ENCODE measurements around the gene SHISA8.

Gene SHISA8

GRCh38 chr22:41913040-41913719 is 1.7 kb downstream of the SHISA8 start:
- no peak for DNase-seq

DNA sequence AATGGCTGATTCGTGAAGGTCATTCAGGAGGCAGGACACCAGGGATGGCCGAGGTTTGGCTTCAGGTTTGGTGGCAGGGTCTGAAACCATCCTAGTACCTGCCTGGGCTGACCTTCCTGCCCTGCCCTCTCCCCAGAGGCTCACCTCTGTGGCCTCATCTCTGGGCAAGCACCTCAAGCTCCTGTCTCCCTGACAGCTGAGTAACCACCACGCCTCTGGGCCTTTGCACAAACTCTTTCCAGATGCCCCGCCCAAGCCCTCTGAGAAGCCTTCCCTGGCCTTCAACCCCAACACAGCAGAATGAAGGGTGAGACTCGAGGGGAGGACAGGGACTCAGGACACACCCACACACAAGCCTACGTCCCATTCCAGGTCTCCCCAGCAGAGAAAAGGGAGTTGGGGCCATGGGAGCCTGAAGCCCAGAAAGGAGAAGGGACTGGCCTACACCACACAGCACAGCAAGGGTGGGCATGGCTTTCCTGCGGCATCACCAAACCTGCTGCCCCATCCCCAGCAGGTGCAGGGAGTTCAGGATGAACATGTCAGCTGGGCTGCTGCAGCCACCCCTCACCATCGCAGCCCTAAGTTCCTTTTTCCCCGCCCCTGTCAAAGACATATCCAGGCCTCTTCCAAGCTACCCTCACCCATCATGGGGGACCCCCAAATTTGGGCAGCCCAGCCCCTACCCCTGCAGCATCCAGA is 2.4 kb downstream of the SHISA8 start:
- no peak for DNase-seq

DNA sequence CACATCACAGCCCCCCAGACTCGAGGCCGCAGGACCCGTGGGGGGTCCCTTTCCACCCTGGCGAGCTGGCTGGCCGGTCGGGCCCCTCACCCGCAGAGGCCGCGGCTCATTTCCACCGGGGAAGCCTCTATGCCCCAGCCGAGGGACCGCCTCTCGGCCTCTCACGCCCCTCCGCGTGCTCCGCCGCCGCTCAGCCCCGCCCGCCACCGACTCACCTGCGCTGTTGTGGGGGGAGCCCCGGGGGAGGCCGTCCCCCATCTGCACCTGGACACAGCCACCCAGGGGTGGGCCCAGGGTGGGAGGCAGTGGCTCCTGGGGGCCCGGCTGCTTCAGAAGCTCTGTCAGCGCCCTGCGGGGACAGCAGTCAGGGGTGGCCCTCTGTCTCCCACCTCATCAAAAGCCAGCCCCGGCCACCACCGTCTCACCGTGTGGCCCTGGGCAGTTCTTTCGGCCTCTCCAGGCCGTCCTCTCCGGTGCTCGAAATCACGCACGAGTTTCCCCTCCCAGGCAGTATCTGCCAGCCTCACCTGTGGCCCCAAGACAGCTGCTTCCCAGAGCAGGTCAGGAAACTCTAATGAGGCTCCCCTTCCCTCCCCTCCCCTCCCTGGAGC is 3.8 kb downstream of the SHISA8 start:
- no peak for DNase-seq

- no peak for DNase-seq
Observed at GRCh38 chr22:41910050-41911000, 4.5 kb downstream of the SHISA8 start.

GRCh38 chr22:41909310-41910049 is 5.4 kb downstream of the SHISA8 start:
- no peak for DNase-seq

GRCh38 chr22:41908411-41909309 is 6.2 kb downstream of the SHISA8 start:
- no peak for DNase-seq

DNA sequence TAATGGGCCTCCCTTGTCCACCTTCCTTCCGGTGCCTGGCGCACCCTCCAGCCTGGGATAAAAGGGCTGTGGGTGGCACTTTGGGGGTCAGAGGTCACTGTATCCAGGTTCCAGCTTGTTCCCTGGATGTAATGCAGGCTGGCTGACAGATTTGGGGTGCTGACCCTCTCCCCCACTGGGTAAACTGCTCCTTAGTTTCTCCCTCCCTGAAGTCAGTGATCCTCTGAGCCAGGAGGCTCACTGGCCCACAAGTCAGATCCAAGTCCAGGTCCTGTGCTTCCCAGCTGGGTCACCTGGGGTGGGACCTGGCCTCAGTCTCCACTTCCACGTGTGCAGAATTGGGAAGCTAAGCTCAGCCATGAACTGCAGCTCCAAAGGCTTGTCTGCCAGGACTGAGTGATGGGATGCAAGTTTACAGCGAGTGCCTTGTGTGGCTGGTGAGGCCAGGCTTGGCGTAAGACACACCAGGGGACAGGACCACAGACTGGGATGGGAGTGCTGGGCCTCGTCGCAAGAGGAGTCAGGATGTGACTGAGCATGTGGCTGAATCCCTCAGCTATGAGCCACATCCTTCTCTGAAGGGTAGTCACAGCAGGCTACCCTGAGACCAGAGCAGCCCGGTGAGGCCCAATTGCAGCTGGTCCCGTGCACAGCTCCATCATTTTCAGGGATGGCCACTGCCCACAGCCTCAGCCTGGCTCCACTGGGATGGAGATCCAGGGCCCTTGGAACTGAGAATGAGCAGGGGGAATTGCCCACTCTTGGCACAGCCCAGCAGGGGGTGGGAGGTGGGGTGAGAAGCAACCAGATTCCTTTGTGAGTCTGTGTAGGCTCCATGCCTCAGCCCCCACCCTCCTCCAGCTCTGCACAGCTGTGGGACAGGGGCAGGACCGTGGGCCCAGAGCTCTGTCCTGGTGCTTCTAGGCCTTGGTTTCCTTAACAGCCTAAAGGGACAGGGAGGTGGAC is 7.2 kb downstream of the SHISA8 start:
- no peak for DNase-seq

DNA sequence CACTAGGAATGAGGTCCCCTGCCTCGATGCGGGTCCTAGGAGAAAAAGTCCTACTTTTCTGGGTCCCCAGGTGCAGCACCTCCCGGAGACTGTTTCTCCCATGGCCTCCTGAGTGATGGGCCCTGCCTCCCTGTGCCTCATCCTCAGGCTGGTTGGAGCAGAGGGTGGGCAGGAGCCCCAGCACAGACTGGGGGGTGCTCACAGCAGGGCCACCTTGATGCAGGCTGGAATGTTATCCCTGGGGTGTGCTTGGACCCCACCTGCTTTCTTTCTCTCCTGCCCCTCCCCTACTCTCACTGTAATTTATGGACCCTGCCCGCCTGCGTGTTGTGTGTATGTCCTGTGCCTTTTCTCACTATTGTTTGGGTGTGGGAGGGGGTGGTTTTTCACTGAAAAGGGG is 8.1 kb downstream of the SHISA8 start:
- DNase-seq: no peak

GRCh38 chr22:41905411-41906202 is 9.3 kb downstream of the SHISA8 start:
- DNase-seq: no peak

DNA sequence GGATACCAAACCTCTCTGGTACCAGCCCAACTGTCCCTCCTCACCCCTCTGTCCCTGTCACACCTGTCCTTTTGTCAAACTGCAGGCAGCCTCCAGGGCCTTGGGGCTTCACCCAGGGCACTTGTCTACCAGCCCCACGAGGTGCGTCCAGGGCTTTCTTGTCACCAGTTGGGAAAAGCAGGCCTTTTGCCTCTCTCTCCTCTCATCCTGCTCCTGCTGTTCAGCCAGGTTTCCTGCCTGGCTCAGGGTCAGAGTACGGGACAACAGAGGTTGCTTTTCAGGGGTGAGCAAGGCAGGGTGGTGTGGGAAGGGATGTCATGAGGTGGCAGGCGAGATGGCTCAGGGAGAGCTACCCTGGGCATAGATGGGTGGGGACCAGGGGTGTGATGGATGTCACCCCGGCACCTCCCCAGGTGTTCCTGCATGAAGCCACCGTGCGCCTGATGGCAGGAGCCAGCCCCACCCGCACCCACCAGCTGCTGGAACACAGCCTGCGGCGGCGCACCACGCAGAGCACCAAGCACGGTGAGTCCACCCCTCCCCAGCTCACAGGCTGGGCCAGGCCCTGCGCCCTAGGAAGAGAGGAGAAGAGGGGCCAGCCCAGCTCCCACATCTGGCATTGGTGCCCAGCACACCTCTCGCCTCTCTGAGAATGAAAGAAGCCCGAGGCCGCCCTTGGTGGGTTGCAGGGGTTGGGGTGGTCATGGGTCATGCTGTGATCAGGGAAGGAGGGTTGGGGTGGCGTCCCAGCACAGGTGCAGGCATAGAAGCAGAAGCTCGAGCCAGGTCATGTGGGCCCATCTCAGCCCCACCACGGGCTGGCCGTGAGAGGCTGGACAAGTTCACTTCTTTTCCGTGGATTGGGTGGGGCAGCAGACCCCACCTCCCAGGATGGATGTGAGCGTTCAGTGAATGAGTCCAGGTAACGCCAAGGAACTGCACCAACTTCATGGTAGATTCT is 10.1 kb downstream of the SHISA8 start:
- DNase-seq: no peak

DNA sequence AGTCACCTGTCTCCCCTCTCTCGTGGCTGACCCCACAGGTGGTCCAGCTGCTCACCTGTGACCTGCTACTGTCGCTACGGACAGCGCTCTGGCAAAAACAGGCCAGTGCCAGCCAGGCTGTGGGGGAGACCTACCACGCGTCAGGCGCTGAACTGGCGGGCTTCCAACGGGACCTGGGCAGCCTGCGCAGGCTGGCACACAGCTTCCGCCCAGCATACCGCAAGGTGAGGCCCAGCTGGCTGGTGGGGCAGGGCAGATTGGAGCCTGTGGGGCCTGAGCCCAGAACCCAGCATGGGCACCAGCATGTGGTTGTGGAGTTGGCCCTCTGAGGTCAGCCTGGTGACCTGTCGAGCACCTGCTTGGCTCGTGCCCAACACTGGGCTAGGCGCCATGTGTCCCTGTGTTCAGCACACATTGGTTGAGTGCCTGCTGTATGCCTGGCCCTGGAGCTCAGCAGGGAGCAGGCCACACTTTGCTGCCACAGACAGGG is 11.9 kb downstream of the SHISA8 start:
- no peak for DNase-seq

GRCh38 chr22:41902016-41902415 is 12.9 kb downstream of the SHISA8 start:
- no peak for DNase-seq

GRCh38 chr22:41900652-41901312 is 14.1 kb downstream of the SHISA8 start:
- no peak for DNase-seq

- no peak for DNase-seq
Observed at GRCh38 chr22:41899992-41900651, 14.8 kb downstream of the SHISA8 start.

DNA sequence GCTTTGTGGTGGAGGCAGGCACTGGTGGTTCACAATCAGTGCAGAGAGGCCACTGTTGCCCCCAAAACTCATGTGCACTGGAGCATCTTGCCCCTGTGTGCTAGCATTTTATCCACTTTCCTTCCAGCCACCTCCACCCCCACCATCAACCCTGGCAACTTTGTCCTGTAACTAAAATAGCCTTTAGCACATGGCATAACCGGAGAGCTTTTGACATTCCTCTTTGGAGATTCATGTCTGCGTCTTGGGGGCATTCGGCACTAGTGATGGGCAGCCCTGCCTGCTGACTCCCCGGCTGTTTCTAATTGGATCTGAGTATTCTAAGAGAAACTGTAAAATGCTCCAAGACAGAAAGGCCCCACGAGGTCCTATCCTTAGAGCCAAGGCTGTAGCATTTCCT is 15.8 kb downstream of the SHISA8 start:
- no peak for DNase-seq

GRCh38 chr22:41898645-41899044 is 16.2 kb downstream of the SHISA8 start:
- DNase-seq: no peak
